SK-N-SH treated with all-trans-retinoic acid at 6 μM for 48 hours (cell line): ENCODE results near the gene ABHD6.

Experiments used
- ATAC-seq: fragments of 200-7000 bp; cut with Tn5 transposase; 3 replicates; pipeline ENCODE4 v1.9.1; 2020; ENCODE audit warnings: mild to moderate bottlenecking, moderate library complexity
- ARNTL ChIP-seq: fragments of 450-650 bp; formaldehyde crosslinking; IDR thresholded peaks from 2 replicates; pipeline ENCODE4 v1.5.0; 2020; ENCODE audit warnings: low read depth, mild to moderate bottlenecking, moderate library complexity, borderline replicate concordance
- BACH2 ChIP-seq: fragments of 250-450 bp; sonication (Bioruptor Pico); IDR thresholded peaks from 2 replicates; pipeline ENCODE4 v1.9.0; 2021; ENCODE audit warnings: mild to moderate bottlenecking, borderline replicate concordance
- CSDC2 ChIP-seq: fragments of 250-450 bp; sonication (Bioruptor Pico); IDR thresholded peaks from 2 replicates; pipeline ENCODE4 v1.5.0; 2020; ENCODE audit warnings: mild to moderate bottlenecking, moderate library complexity
- CSRNP3 ChIP-seq: fragments of 250-450 bp; sonication (Bioruptor Pico); IDR thresholded peaks from 2 replicates; pipeline ENCODE4 v1.5.1; 2021; ENCODE audit warnings: mild to moderate bottlenecking, moderate library complexity
- ESRRG ChIP-seq: fragments of 250-450 bp; sonication (Bioruptor Pico); IDR thresholded peaks from 2 replicates; pipeline ENCODE4 v1.6.1; 2021; ENCODE audit warnings: mild to moderate bottlenecking
- GLIS3 ChIP-seq: fragments of 250-450 bp; sonication (Bioruptor Pico); IDR thresholded peaks from 2 replicates; pipeline ENCODE4 v1.5.0; 2020; ENCODE audit warnings: mild to moderate bottlenecking, moderate library complexity
- ISL1 ChIP-seq: fragments of 250-450 bp; sonication (Bioruptor Pico); IDR thresholded peaks from 2 replicates; pipeline ENCODE4 v2.1.2; 2022; ENCODE audit warnings: mild to moderate bottlenecking, moderate library complexity
- OSR1 ChIP-seq: fragments of 250-450 bp; sonication (Bioruptor Pico); IDR thresholded peaks from 2 replicates; pipeline ENCODE4 v1.8.0; 2022; ENCODE audit warnings: moderate library complexity, mild to moderate bottlenecking, inconsistent platforms
- POU6F1 ChIP-seq: fragments of 250-450 bp; sonication (Bioruptor Pico); IDR thresholded peaks from 2 replicates; pipeline ENCODE4 v1.8.0; 2021; ENCODE audit warnings: low read depth, mild to moderate bottlenecking, moderate library complexity, borderline replicate concordance
- RARB ChIP-seq: fragments of 250-450 bp; sonication (Bioruptor Pico); IDR thresholded peaks from 2 replicates; pipeline ENCODE4 v1.8.0; 2021; ENCODE audit warnings: mild to moderate bottlenecking, moderate library complexity
- SNAI2 ChIP-seq: fragments of 250-450 bp; sonication (Bioruptor Pico); IDR thresholded peaks from 2 replicates; pipeline ENCODE4 v1.5.0; 2020; ENCODE audit warnings: mild to moderate bottlenecking, moderate library complexity
- TCF4 ChIP-seq: fragments of 250-450 bp; sonication (Bioruptor Pico); IDR thresholded peaks from 2 replicates; pipeline ENCODE4 v1.8.0; 2021; ENCODE audit warnings: mild to moderate bottlenecking, moderate library complexity, borderline replicate concordance
- TOX ChIP-seq: fragments of 250-450 bp; sonication (Bioruptor Pico); IDR thresholded peaks from 2 replicates; pipeline ENCODE4 v1.8.0; 2021; ENCODE audit warnings: mild to moderate bottlenecking, moderate library complexity, borderline replicate concordance
- ZC3H10 ChIP-seq: fragments of 250-450 bp; sonication (Bioruptor Pico); IDR thresholded peaks from 2 replicates; pipeline ENCODE4 v1.5.1; 2021; ENCODE audit warnings: mild to moderate bottlenecking, moderate library complexity
- ZFP3 ChIP-seq: fragments of 250-450 bp; sonication (Bioruptor Pico); IDR thresholded peaks from 2 replicates; pipeline ENCODE4 v1.5.0; 2020; ENCODE audit warnings: mild to moderate bottlenecking, moderate library complexity
- ZFP30 ChIP-seq: fragments of 450-650 bp; formaldehyde crosslinking; IDR thresholded peaks from 2 replicates; pipeline ENCODE4 v1.5.0; 2022; ENCODE audit warnings: mild to moderate bottlenecking, moderate library complexity
- ZNF565 ChIP-seq: fragments of 450-650 bp; formaldehyde crosslinking; conservative IDR thresholded peaks from 2 replicates; pipeline ENCODE4 v1.5.0; 2020; ENCODE audit warnings: low read depth, mild to moderate bottlenecking, moderate library complexity
- ZNF70 ChIP-seq: fragments of 450-650 bp; formaldehyde crosslinking; IDR thresholded peaks from 2 replicates; pipeline ENCODE4 v1.5.0; 2020; ENCODE audit warnings: mild to moderate bottlenecking, moderate library complexity
- TF ChIP-seq, protein P1 (sequence below): fragments of 250-450 bp; sonication (Bioruptor Pico); IDR thresholded peaks from 2 replicates; pipeline ENCODE4 v1.5.0; 2020; ENCODE audit warnings: mild to moderate bottlenecking, moderate library complexity
- TF ChIP-seq, protein P2 (sequence below): fragments of 250-450 bp; sonication (Bioruptor Pico); IDR thresholded peaks from 2 replicates; pipeline ENCODE4 v1.5.1; 2020; ENCODE audit warnings: low read depth, mild to moderate bottlenecking, moderate library complexity

The ABHD6 gene

DNA sequence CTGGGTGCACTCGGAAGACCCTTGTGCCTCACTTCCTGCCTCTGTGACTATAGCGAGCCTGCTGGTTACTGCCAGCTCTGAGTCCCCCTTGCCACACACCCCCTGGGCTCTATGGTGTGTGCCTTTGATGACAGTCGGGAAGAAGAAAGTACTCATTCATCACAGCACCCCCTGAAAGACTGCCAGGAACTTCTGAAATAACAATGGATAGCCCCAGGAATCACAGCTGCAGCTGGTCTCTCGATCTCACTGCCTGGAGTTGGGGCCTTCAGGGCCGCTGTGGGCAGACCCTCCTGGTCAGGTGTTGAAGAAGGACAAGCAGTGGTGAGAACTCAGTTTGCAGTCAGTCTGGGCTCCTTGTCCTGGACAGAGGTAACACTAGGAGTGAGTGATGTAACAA lies 58.7 kb downstream of the ABHD6 start:
- no peak for ATAC-seq
- TF ChIP-seq CSRNP3 (CRISPR knock-in tag) (no peak), RARB (no peak), TCF4 (CRISPR knock-in tag) (no peak), GLIS3 (no peak), BACH2 (CRISPR knock-in tag) (no peak), ZFP30 (CRISPR knock-in tag) (no peak), SNAI2 (CRISPR knock-in tag) (no peak), ARNTL (no peak), TOX (no peak), ZC3H10 (no peak), ISL1 (CRISPR knock-in tag) (no peak), POU6F1 (no peak), ESRRG (CRISPR knock-in tag) (no peak)
- TF ChIP-seq, protein P1, sequence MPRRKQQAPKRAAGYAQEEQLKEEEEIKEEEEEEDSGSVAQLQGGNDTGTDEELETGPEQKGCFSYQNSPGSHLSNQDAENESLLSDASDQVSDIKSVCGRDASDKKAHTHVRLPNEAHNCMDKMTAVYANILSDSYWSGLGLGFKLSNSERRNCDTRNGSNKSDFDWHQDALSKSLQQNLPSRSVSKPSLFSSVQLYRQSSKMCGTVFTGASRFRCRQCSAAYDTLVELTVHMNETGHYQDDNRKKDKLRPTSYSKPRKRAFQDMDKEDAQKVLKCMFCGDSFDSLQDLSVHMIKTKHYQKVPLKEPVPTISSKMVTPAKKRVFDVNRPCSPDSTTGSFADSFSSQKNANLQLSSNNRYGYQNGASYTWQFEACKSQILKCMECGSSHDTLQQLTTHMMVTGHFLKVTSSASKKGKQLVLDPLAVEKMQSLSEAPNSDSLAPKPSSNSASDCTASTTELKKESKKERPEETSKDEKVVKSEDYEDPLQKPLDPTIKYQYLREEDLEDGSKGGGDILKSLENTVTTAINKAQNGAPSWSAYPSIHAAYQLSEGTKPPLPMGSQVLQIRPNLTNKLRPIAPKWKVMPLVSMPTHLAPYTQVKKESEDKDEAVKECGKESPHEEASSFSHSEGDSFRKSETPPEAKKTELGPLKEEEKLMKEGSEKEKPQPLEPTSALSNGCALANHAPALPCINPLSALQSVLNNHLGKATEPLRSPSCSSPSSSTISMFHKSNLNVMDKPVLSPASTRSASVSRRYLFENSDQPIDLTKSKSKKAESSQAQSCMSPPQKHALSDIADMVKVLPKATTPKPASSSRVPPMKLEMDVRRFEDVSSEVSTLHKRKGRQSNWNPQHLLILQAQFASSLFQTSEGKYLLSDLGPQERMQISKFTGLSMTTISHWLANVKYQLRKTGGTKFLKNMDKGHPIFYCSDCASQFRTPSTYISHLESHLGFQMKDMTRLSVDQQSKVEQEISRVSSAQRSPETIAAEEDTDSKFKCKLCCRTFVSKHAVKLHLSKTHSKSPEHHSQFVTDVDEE (CRISPR knock-in tag), result no peak
- TF ChIP-seq, protein P2, sequence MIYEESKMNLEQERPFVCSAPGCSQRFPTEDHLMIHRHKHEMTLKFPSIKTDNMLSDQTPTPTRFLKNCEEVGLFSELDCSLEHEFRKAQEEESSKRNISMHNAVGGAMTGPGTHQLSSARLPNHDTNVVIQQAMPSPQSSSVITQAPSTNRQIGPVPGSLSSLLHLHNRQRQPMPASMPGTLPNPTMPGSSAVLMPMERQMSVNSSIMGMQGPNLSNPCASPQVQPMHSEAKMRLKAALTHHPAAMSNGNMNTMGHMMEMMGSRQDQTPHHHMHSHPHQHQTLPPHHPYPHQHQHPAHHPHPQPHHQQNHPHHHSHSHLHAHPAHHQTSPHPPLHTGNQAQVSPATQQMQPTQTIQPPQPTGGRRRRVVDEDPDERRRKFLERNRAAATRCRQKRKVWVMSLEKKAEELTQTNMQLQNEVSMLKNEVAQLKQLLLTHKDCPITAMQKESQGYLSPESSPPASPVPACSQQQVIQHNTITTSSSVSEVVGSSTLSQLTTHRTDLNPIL (CRISPR knock-in tag), result no peak

GRCh38 chr3:58296843-58297242 lies 59.3 kb downstream of the ABHD6 start:
- ATAC-seq, result no peak
- no peak for TF ChIP-seq ZNF70 (CRISPR knock-in tag)
- TF ChIP-seq CSDC2 (CRISPR knock-in tag), result no peak
- no peak for TF ChIP-seq TCF4 (CRISPR knock-in tag)
- TF ChIP-seq ARNTL, result no peak
- no peak for TF ChIP-seq ZFP3 (CRISPR knock-in tag)

DNA sequence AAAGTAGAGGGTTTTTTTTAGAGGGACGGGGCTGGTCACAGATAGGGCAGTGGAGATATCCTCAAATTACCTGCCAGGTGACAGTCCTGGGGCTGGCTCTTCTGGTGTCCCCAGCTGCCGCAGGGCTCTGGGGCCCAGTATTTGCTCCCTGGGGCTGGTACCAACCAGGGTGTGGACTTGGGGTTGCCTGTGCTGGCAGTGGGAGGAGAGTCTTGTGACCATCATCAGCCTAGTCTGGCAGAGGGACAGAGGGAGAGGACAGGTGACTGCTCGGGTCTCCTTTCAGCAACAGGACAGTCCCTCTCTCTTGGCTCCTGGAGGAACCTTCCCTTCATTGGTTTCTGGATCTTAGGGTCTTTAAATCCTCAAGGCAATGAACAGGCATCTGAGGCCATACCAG lies 60.6 kb downstream of the ABHD6 start:
- ATAC-seq, result no peak
- no peak for TF ChIP-seq ZFP3 (CRISPR knock-in tag)
- no peak for TF ChIP-seq TCF4 (CRISPR knock-in tag)
- TF ChIP-seq, protein P2 (CRISPR knock-in tag), result no peak
- TF ChIP-seq, protein P1 (CRISPR knock-in tag), result no peak
- TF ChIP-seq GLIS3, result no peak
- TF ChIP-seq OSR1 (CRISPR knock-in tag), result no peak
- TF ChIP-seq ZNF70 (CRISPR knock-in tag), result no peak
- no peak for TF ChIP-seq TOX
- TF ChIP-seq CSRNP3 (CRISPR knock-in tag), result no peak
- TF ChIP-seq ZNF565 (CRISPR knock-in tag), result no peak
- TF ChIP-seq BACH2 (CRISPR knock-in tag), result no peak
